GM12878 (cell line): ENCODE measurements around the gene FXYD4. TPM values are rescaled to one million over a fixed set of nuclear protein-coding genes. Genes with fewer than 3 reads are reported as not detected.
A peak's percentile ranks its signal among the peaks of the same experiment; 100 is the strongest.

Source experiments
- BHLHE40 ChIP-seq, 2 experiments: fragments of 450-650 bp in 1 of 2; IDR thresholded peaks; 2 replicates each; pipeline ENCODE4 v1.6.1; 2011 to 2017; ENCODE audit warnings: low read depth in 2 of 2, borderline replicate concordance in 1 of 2, improper control_type of control experiment in 1 of 2, low read length in 1 of 2, mild to moderate bottlenecking in 1 of 2
- CBX5 ChIP-seq: sonication (generic); IDR thresholded peaks from 2 replicates; pipeline ENCODE4 v1.6.1; 2016; ENCODE audit warnings: low read depth, moderate library complexity, mild to moderate bottlenecking, inconsistent platforms
- CREB1 ChIP-seq: IDR thresholded peaks from 2 replicates; pipeline ENCODE4 v1.6.1; 2012; ENCODE audit warnings: low read depth, mild to moderate bottlenecking, inconsistent platforms
- CTCF ChIP-seq, 3 experiments: IDR thresholded peaks in 2 of 3; conservative IDR thresholded peaks in 1 of 3; 2 replicates each; pipeline ENCODE4 v1.5.1; 2011; ENCODE audit warnings: low read depth in 3 of 3, low read length in 3 of 3, mild to moderate bottlenecking in 3 of 3, control low read depth in 2 of 3, moderate library complexity in 2 of 3, inconsistent platforms in 1 of 3, mixed read lengths in 1 of 3; ENCODE audit not compliant: control insufficient read depth in 2 of 3, insufficient read depth in 1 of 3; ENCODE audit errors: extremely low read depth in 1 of 3
- FOS ChIP-seq: IDR thresholded peaks from 3 replicates; pipeline ENCODE4 v1.6.1; 2011; ENCODE audit warnings: borderline replicate concordance; ENCODE audit not compliant: insufficient read length; ENCODE audit errors: extremely low read depth
- KLF5 ChIP-seq: fragments of 450-650 bp; IDR thresholded peaks from 2 replicates; pipeline ENCODE4 v1.6.1; 2014; ENCODE audit warnings: mild to moderate bottlenecking; ENCODE audit not compliant: partially characterized antibody
- POU2F2 ChIP-seq: IDR thresholded peaks from 3 replicates; pipeline ENCODE4 v1.6.1; 2011; ENCODE audit warnings: low read depth, mild to moderate bottlenecking, low read length, borderline replicate concordance
- REST ChIP-seq: IDR thresholded peaks from 2 replicates; pipeline ENCODE4 v1.6.1; 2012; ENCODE audit warnings: mild to moderate bottlenecking, low read depth, low read length
- SKIL ChIP-seq: fragments of 450-650 bp; IDR thresholded peaks from 2 replicates; pipeline ENCODE4 v1.6.1; 2017; ENCODE audit warnings: mild to moderate bottlenecking, low read depth, inconsistent platforms; ENCODE audit not compliant: poor library complexity, severe bottlenecking
- SMAD5 ChIP-seq: IDR thresholded peaks from 2 replicates; pipeline ENCODE4 v1.6.1; 2016; ENCODE audit warnings: antibody characterized with exemption, low read depth
- STAT3 ChIP-seq: IDR thresholded peaks from 2 replicates; pipeline ENCODE4 v1.6.1; 2011; ENCODE audit warnings: low read depth, low read length, improper control_type of control experiment
- SUZ12 ChIP-seq: fragments of 200-600 bp; sonication (generic); IDR thresholded peaks from one replicate; pipeline ENCODE4 v1.6.1; 2018; ENCODE audit warnings: antibody characterized with exemption, mild to moderate bottlenecking; ENCODE audit not compliant: unreplicated experiment
- ZNF384 ChIP-seq: IDR thresholded peaks from 2 replicates; pipeline ENCODE4 v1.6.1; 2012; ENCODE audit warnings: low read depth, mild to moderate bottlenecking, low read length, improper control_type of control experiment, borderline replicate concordance
- ZNF687 ChIP-seq: fragments of 450-650 bp; IDR thresholded peaks from 2 replicates; pipeline ENCODE4 v1.6.1; 2017; ENCODE audit warnings: mild to moderate bottlenecking, moderate library complexity
- polyA plus RNA-seq, 11 experiments: library from polyadenylated mRNA; depleted of rRNA in 4 of 11; unstranded in 6 of 11; stranded (reverse) in 5 of 11; fragments of >200 nt; fragmentation: Nextera tagmentation in 4 of 11; fragmentation: Illumina TruSeq in 1 of 11; extraction: Ambion mirVana in 4 of 11; extraction: Trizol in 1 of 11; gene quantifications; 1 replicate in 1 of 11; 2 replicates in 10 of 11; pipeline versions ENCODE4 v1.2.1 to v1.2.3, GENCODE V29; 2011 to 2016; ENCODE audit warnings: inconsistent platforms in 2 of 11, missing spikeins in 2 of 11, low read depth in 1 of 11
- total RNA-seq, 4 experiments: library from RNA; depleted of rRNA in 3 of 4; stranded (reverse); fragments of >200 nt in 3 of 4; fragmentation: Illumina TruSeq in 1 of 4; extraction: Trizol in 1 of 4; gene quantifications; 2 replicates each; pipeline versions ENCODE4 v1.2.1 to v1.2.3, GENCODE V29; 2013 to 2021

The FXYD4 gene
- total and polyA plus RNA-seq, 10 of the 15 experiments (the other 5 are each of a cell fraction or from before 2014, with no cell fraction given): not detected

GRCh38 chr10:43409385-43410109, 38.1 kb downstream of the FXYD4 start (continued):
- TF ChIP-seq REST: no peak
- peak; percentile 67 for TF ChIP-seq ZNF384
- no peak for TF ChIP-seq BHLHE40 (IDR thresholded peaks at IDR 0.05; ENCODE audit: borderline replicate concordance in 1 of 2, low read depth in 2 of 2, low read length in 1 of 2)
- no peak for TF ChIP-seq FOS
- TF ChIP-seq CTCF (IDR thresholded peaks at IDR 0.05 in 2 of 3, conservative IDR thresholded peaks at IDR 0.05 in 1 of 3; ENCODE audit: control insufficient read depth in 2 of 3, extremely low read depth in 1 of 3, insufficient read depth in 1 of 3, low read depth in 3 of 3, low read length in 3 of 3): 0 out of 6 replicates have a peak, but pooled peaks of 1 of the 3 experiments have one; percentile 0
- no peak; the same call in 1 of the 2 replicates for TF ChIP-seq CREB1
- peak; percentile 21; the same call in 1 of the 2 replicates for TF ChIP-seq ZNF687
- 0 out of 2 replicates have a peak, but pooled peaks have one; percentile 58 for TF ChIP-seq SMAD5
- peak; percentile 59 for TF ChIP-seq KLF5
- no peak for TF ChIP-seq SUZ12
- TF ChIP-seq POU2F2: no peak
- TF ChIP-seq STAT3: no peak
- TF ChIP-seq CBX5: no peak
- peak; percentile 58 for TF ChIP-seq SKIL
